ENCODE measurements around the gene CACNB4. TPM values are rescaled to one million over a fixed set of nuclear protein-coding genes. Genes with fewer than 3 reads are reported as not detected.

Gene CACNB4
- polyA plus RNA-seq, 2 of the 4 experiments (the other 2 are of a cell fraction), result 0.25 to 0.53 TPM

- 49% methylated on average over 7 of the region's 7 CpGs for WGBS (ENCODE audit: missing lambda C conversion rate)
- TF ChIP-seq RCOR1 (IDR thresholded peaks at IDR 0.05; ENCODE audit: low read depth, low read length) (no peak), ZNF302 (CRISPR knock-in tag; IDR thresholded peaks at IDR 0.05) (no peak), MAX (IDR thresholded peaks at IDR 0.05) (no peak), CBX8 (IDR thresholded peaks at IDR 0.05) (no peak), FOSB (CRISPR knock-in tag; IDR thresholded peaks at IDR 0.05) (no peak), ESRRA (IDR thresholded peaks at IDR 0.05; ENCODE audit: borderline replicate concordance, low read length) (no peak), POLR2AphosphoS2 (conservative IDR thresholded peaks at IDR 0.05; ENCODE audit: low read length) (no peak), HDAC2 (IDR thresholded peaks at IDR 0.05) (no peak), FOSL2 (IDR thresholded peaks at IDR 0.05) (no peak), FOSL2 (CRISPR knock-in tag; IDR thresholded peaks at IDR 0.05) (no peak)
- FAIRE-seq (no peak), DNase-seq (ENCODE audit: low read depth in 1 of 2, low spot score in 1 of 2) (no peak), ATAC-seq (no peak)
- POLR2A ChIA-PET, result interaction anchor here (1.4 kb wide), 1 partner anchor 53 kb away, joined by 4 read pairs; the partner anchor contains the start of gene ARL5A
- CTCF ChIA-PET, result no interaction called here
- Histone ChIP-seq H3K4me3 (no peak overlapping the region), H3K4me2 (no peak overlapping the region), H3K9me3 (no peaks in the 10 kb centered on the region), H3K4me1 (peaks cover 5% of the 10 kb centered on the region; the same call in 1 of the 3 replicates), H3K27ac (no peak overlapping the region)
Measured at GRCh38 chr2:151881342-151881741, 217.5 kb downstream of the CACNB4 start.

GRCh38 chr2:151880586-151880985 is 218.3 kb downstream of the CACNB4 start:
- no peak overlapping the region for H3K27ac ChIP-seq
- no peaks in the 10 kb centered on the region for H3K9me3 ChIP-seq
- 93% methylated on average over 4 of the region's 4 CpGs for WGBS (ENCODE audit: missing lambda C conversion rate)
- no peak overlapping the region for H3K4me3 ChIP-seq
- DNase-seq (ENCODE audit: low read depth in 1 of 2, low spot score in 1 of 2) (no peak), FAIRE-seq (no peak), ATAC-seq (no peak)
- ChIA-PET CTCF (no interaction called here), POLR2A (interaction anchor here (1.4 kb wide), 1 partner anchor 52 kb away, joined by 4 read pairs; the partner anchor contains the start of gene ARL5A)
- peaks cover 5% of the 10 kb centered on the region; the same call in 1 of the 3 replicates for H3K4me1 ChIP-seq
- no peak overlapping the region for H3K4me2 ChIP-seq
- TF ChIP-seq KDM1A (IDR thresholded peaks at IDR 0.05; ENCODE audit: low read depth), result no peak
- TF ChIP-seq NPAS2 (CRISPR knock-in tag; IDR thresholded peaks at IDR 0.05; ENCODE audit: borderline replicate concordance), result no peak
- no peak for TF ChIP-seq PHF8 (IDR thresholded peaks at IDR 0.05; ENCODE audit: borderline replicate concordance, low read depth)
- TF ChIP-seq CBX8 (IDR thresholded peaks at IDR 0.05), result no peak
- no peak for TF ChIP-seq BCL3 (IDR thresholded peaks at IDR 0.05)
- TF ChIP-seq NFE2L2 (conservative IDR thresholded peaks at IDR 0.05; ENCODE audit: low read length), result no peak
- no peak for TF ChIP-seq BHLHE40 (IDR thresholded peaks at IDR 0.05; ENCODE audit: low read depth, low read length)
- TF ChIP-seq RCOR1 (IDR thresholded peaks at IDR 0.05; ENCODE audit: low read depth, low read length), result no peak
- TF ChIP-seq HMGXB4 (CRISPR knock-in tag; IDR thresholded peaks at IDR 0.05; ENCODE audit: borderline replicate concordance), result no peak
- no peak for TF ChIP-seq ZFP36 (IDR thresholded peaks at IDR 0.05; ENCODE audit: borderline replicate concordance, partially characterized antibody)
- TF ChIP-seq USF2 (IDR thresholded peaks at IDR 0.05), result no peak
- TF ChIP-seq MAX (IDR thresholded peaks at IDR 0.05), result no peak
- no peak for TF ChIP-seq RARB (CRISPR knock-in tag; IDR thresholded peaks at IDR 0.05)
- TF ChIP-seq ATOH8 (CRISPR knock-in tag; IDR thresholded peaks at IDR 0.05; ENCODE audit: low read depth), result no peak
- TF ChIP-seq FOXS1 (CRISPR knock-in tag; IDR thresholded peaks at IDR 0.05), result no peak
